B cell (primary cell): ENCODE data around the gene FOLR1. TPM values are rescaled to one million over a fixed set of nuclear protein-coding genes. Genes with fewer than 3 reads are reported as not detected.

Source experiments
- ATAC-seq: fragments of 200-7000 bp; cut with Tn5 transposase; one replicate; pipeline ENCODE4 v1.10.0; 2021; ENCODE audit warnings: low read depth, mild to moderate bottlenecking, moderate number of reproducible peaks, moderate library complexity
- CTCF ChIA-PET: fragments of 350-600 bp; sonication (Branson Sonifier 250); formaldehyde crosslinking; loops from one replicate; lab custom pipeline; 2021; ENCODE audit warnings: antibody characterized with exemption, inconsistent platforms; lab: Charles Lee
- POLR2A ChIA-PET: fragments of 350-600 bp; sonication (Branson Sonifier 250); formaldehyde crosslinking; loops from one replicate; lab custom pipeline; 2021; ENCODE audit warnings: antibody characterized with exemption; lab: Charles Lee
- DNase-seq: peaks from one replicate; pipeline ENCODE4 v3.0.0; 2013
- H2AFZ ChIP-seq: 2 replicates; pipeline ENCODE4 v1.6.1; 2012; ENCODE audit warnings: mild to moderate bottlenecking, low read depth, low read length; ENCODE audit not compliant: insufficient read depth, poor library complexity, severe bottlenecking
- H3K27ac ChIP-seq, 2 donors: 1 replicate in 1 of 2; 2 replicates in 1 of 2; pipeline ENCODE4 v1.5.1; 2012 to 2013; ENCODE audit warnings: low read length in 2 of 2, mild to moderate bottlenecking in 2 of 2, moderate library complexity in 1 of 2
- H3K27me3 ChIP-seq, 4 experiments: fragments of 200-600 bp in 1 of 4; sonication (generic) in 1 of 4; replicated peaks in 1 of 4; 1 replicate in 2 of 4; 2 replicates in 2 of 4; pipeline versions ENCODE4 v1.6.1 to v1.7.0; 2013 to 2016; ENCODE audit warnings: low read length in 3 of 4, mild to moderate bottlenecking in 2 of 4, mixed read lengths in 1 of 4, moderate library complexity in 1 of 4; ENCODE audit not compliant: insufficient read depth in 4 of 4, control insufficient read depth in 3 of 4; ENCODE audit errors: control extremely low read depth in 1 of 4
- H3K36me3 ChIP-seq, 2 experiments: replicated peaks in 1 of 2; 1 replicate in 1 of 2; 2 replicates in 1 of 2; pipeline versions ENCODE4 v1.6.1 to v1.7.1; 2013; ENCODE audit warnings: low read length in 1 of 2; ENCODE audit not compliant: insufficient read depth in 2 of 2, control insufficient read depth in 1 of 2; ENCODE audit errors: control extremely low read depth in 1 of 2, extremely low read depth in 1 of 2
- H3K4me1 ChIP-seq, 2 donors: fragments of 200-600 bp in 1 of 2; sonication (generic) in 1 of 2; 1 replicate in 1 of 2; 2 replicates in 1 of 2; pipeline versions ENCODE4 v1.5.1 to v1.6.1; 2013 to 2017; ENCODE audit warnings: low read length in 2 of 2; ENCODE audit not compliant: control insufficient read depth in 2 of 2, insufficient read depth in 2 of 2
- H3K4me2 ChIP-seq: replicated peaks from 2 replicates; pipeline ENCODE3; 2012; ENCODE audit warnings: mild to moderate bottlenecking, low read depth, low read length; ENCODE audit not compliant: poor library complexity, severe bottlenecking
- H3K4me3 ChIP-seq, 5 experiments: fragments of 200-600 bp in 1 of 5; sonication (generic) in 1 of 5; 1 replicate in 3 of 5; 2 replicates in 2 of 5; pipeline versions ENCODE4 v1.5.1 to v1.7.0; 2011 to 2016; ENCODE audit warnings: low read length in 4 of 5, mild to moderate bottlenecking in 4 of 5, low read depth in 2 of 5, control low read depth in 1 of 5, moderate library complexity in 1 of 5; ENCODE audit not compliant: insufficient read depth in 1 of 5; ENCODE audit errors: control extremely low read depth in 1 of 5, extremely low read depth in 1 of 5
- H3K79me2 ChIP-seq: fragments of 200-600 bp; sonication (generic); one replicate; pipeline ENCODE4 v1.6.0; 2016; ENCODE audit warnings: low read length; ENCODE audit not compliant: control insufficient read depth, insufficient read depth
- H3K9ac ChIP-seq: fragments of 200-600 bp; sonication (generic); 2 replicates; pipeline ENCODE4 v1.6.1; 2017; ENCODE audit warnings: mild to moderate bottlenecking, low read length, moderate library complexity
- H3K9me3 ChIP-seq, 3 donors: one replicate each; pipeline versions ENCODE4 v1.6.1 to v1.7.1; 2013; ENCODE audit warnings: low read length in 2 of 3; ENCODE audit not compliant: control insufficient read depth in 2 of 3, insufficient read depth in 1 of 3; ENCODE audit errors: control extremely low read depth in 1 of 3
- H4K20me1 ChIP-seq: 2 replicates; pipeline ENCODE4 v1.6.0; 2012; ENCODE audit warnings: mild to moderate bottlenecking, low read length; ENCODE audit not compliant: insufficient read depth, control insufficient read depth, poor library complexity, severe bottlenecking
- H3K27ac Mint-ChIP-seq: one replicate; pipeline ENCODE4 v1.8.0; 2021; ENCODE audit warnings: mixed read lengths
- H3K27me3 Mint-ChIP-seq: one replicate; pipeline ENCODE4 v1.8.0; 2021; ENCODE audit warnings: mixed read lengths
- H3K4me1 Mint-ChIP-seq: one replicate; pipeline ENCODE4 v1.8.0; 2021; ENCODE audit warnings: mixed read lengths
- H3K4me3 Mint-ChIP-seq: one replicate; pipeline ENCODE4 v1.8.0; 2021; ENCODE audit warnings: mixed read lengths
- H3K9me3 Mint-ChIP-seq: one replicate; pipeline ENCODE4 v1.8.0; 2022; ENCODE audit warnings: mixed read lengths; ENCODE audit not compliant: insufficient read depth
- EZH2 ChIP-seq: IDR thresholded peaks from 2 replicates; pipeline ENCODE4 v1.6.1; 2012; ENCODE audit warnings: borderline replicate concordance, low read depth, mild to moderate bottlenecking, moderate library complexity, low read length; ENCODE audit not compliant: insufficient read depth, poor library complexity, severe bottlenecking
- WGBS: methylation state at CpG from one replicate; pipeline ENCODE4 v1.1.5; 2013; ENCODE audit warnings: missing lambda C conversion rate; ENCODE audit not compliant: insufficient coverage; 5-methylcytosine and 5-hydroxymethylcytosine counted together
- intact Hi-C: fragments of 100-400 bp; cut with micrococcal nuclease; formaldehyde crosslinking; loops from one replicate; pipeline ENCODE4 v1.10.0; 2022
- polyA plus RNA-seq: library from polyadenylated mRNA; depleted of rRNA; stranded (reverse); fragments of >200 nt; gene quantifications from 2 replicates; pipeline ENCODE4 v1.2.3, GENCODE V29; 2012
- total RNA-seq, 2 donors: library from RNA; stranded (reverse); fragments of 120-200 nt in 1 of 2; gene quantifications; 1 replicate in 1 of 2; 2 replicates in 1 of 2; pipeline versions ENCODE4 v1.2.3 to v1.2.4, GENCODE V29; 2013 to 2022
- TF ChIP-seq, protein P1 (sequence below): fragments of 200-600 bp; IDR thresholded peaks from one replicate; pipeline ENCODE4 v1.8.0; 2022; ENCODE audit warnings: antibody characterized with exemption, mild to moderate bottlenecking

The FOLR1 gene
- total and polyA plus RNA-seq, 2 donors (not counting 1 experiment from before 2014, with no cell fraction given) = not detected

- Histone ChIP-seq H3K27me3 (no peaks in the 10 kb centered on the region), H3K4me3 (no peak overlapping the region), H2AFZ (no peak overlapping the region), H3K9ac (no peak overlapping the region), H3K79me2 (no peaks in the 10 kb centered on the region), H3K4me1 (no peaks in the 10 kb centered on the region), H3K27ac (no peak overlapping the region), H4K20me1 (no peaks in the 10 kb centered on the region), H3K36me3 (no peaks in the 10 kb centered on the region), H3K9me3 (no peaks in the 10 kb centered on the region), H3K4me2 (no peak overlapping the region)
- Mint-ChIP-seq H3K27me3 (peaks cover 3% of the 10 kb centered on the region), H3K27ac (no peak overlapping the region), H3K9me3 (no peaks in the 10 kb centered on the region), H3K4me1 (no peaks in the 10 kb centered on the region), H3K4me3 (no peak overlapping the region)
- TF ChIP-seq EZH2 = no peak
- TF ChIP-seq, protein P1, sequence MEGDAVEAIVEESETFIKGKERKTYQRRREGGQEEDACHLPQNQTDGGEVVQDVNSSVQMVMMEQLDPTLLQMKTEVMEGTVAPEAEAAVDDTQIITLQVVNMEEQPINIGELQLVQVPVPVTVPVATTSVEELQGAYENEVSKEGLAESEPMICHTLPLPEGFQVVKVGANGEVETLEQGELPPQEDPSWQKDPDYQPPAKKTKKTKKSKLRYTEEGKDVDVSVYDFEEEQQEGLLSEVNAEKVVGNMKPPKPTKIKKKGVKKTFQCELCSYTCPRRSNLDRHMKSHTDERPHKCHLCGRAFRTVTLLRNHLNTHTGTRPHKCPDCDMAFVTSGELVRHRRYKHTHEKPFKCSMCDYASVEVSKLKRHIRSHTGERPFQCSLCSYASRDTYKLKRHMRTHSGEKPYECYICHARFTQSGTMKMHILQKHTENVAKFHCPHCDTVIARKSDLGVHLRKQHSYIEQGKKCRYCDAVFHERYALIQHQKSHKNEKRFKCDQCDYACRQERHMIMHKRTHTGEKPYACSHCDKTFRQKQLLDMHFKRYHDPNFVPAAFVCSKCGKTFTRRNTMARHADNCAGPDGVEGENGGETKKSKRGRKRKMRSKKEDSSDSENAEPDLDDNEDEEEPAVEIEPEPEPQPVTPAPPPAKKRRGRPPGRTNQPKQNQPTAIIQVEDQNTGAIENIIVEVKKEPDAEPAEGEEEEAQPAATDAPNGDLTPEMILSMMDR = no peak
- ChIA-PET POLR2A (no interaction called here), CTCF (interaction anchor here (1.3 kb wide), 1 partner anchor 47 kb away, joined by 4 read pairs; no protein-coding TSS in a partner anchor)
- WGBS = 99% methylated on average over 5 of the region's 5 CpGs
- ATAC-seq (no peak), DNase-seq (no peak)
- intact Hi-C loops = no loop called here
Measured at GRCh38 chr11:72190631-72191071, 1.3 kb upstream of the FOLR1 start.

- no peak overlapping the region for H3K27ac Mint-ChIP-seq
- POLR2A ChIA-PET = no interaction called here
Measured at GRCh38 chr11:72195518-72196270, 3.8 kb downstream of the FOLR1 start.

More at GRCh38 chr11:72195518-72196270, 3.8 kb downstream of the FOLR1 start:
- no peaks in the 10 kb centered on the region for H3K36me3 ChIP-seq
- H3K27ac ChIP-seq = no peak overlapping the region
- H3K27me3 ChIP-seq = no peaks in the 10 kb centered on the region
- H3K4me1 ChIP-seq = no peaks in the 10 kb centered on the region
- H3K9me3 ChIP-seq = no peaks in the 10 kb centered on the region
- H3K4me1 Mint-ChIP-seq = no peaks in the 10 kb centered on the region
- WGBS = 95% methylated on average over 11 of the region's 12 CpGs
- no peak overlapping the region for H3K9ac ChIP-seq
- H3K4me3 ChIP-seq = no peak overlapping the region
- intact Hi-C loops = no loop called here
- TF ChIP-seq, protein P1 = no peak
- no peak for TF ChIP-seq EZH2
- CTCF ChIA-PET = interaction anchor here (0.8 kb wide), 1 partner anchor 14 kb away, joined by 4 read pairs; no protein-coding TSS in a partner anchor
- no peak overlapping the region for H3K4me3 Mint-ChIP-seq
- H3K4me2 ChIP-seq = no peak overlapping the region
- no peak for DNase-seq
- no peaks in the 10 kb centered on the region for H4K20me1 ChIP-seq
- H3K9me3 Mint-ChIP-seq = no peaks in the 10 kb centered on the region
- H3K27me3 Mint-ChIP-seq = peaks cover 3% of the 10 kb centered on the region
- no peak overlapping the region for H2AFZ ChIP-seq
- no peak for ATAC-seq
- H3K79me2 ChIP-seq = no peaks in the 10 kb centered on the region
